Astrocyte of the hippocampus (primary cell): ENCODE data around the gene SYNE3.
A peak's percentile ranks its signal among the peaks of the same experiment; 100 is the strongest.

ENCODE experiments used
- DNase-seq: peaks from one replicate; pipeline ENCODE4 v3.0.0; 2011; ENCODE audit warnings: low read depth, low spot score

Gene SYNE3

DNA sequence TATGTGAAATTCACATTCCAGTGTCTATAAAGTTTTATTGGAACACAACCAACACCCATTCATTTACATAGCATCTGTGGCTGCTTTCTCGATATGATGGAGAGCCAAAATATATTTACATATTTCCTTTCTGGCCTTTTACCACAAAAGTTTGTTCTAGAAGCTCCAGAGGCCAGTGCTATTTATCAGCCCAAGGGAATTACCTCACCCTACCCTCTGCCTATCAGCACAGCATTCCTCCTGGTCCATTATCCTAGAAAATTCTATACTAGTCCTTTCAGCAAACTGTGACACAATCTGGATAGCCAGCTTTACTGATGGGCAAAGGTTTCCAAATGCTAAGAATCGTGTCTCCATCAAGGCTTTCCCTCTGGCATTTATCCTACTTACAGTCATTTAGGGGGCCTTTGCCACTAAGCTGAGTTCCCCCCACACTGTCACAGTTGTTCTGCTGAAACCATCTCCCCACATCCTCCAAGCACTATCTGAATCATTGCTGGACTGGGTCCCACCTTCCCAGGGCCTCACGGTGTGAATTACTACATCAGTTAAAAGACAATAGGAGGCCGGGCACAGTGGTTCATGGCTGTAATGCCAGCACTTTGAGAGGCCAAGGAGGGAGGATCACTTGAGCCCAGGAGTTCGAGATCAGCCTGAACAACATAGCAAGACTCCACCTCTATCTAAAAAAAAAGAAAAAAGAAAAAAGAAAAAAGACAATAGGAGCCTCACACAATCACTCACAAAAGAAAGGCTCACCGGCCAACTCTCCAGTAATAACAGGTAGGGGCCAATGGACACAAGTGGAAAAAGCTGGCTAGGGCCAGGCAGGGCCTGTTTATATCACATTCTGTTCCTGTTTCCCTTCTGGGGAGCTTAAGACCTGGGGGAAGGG lies 12.1 kb downstream of the SYNE3 start:
- DNase-seq: peak; percentile 52

DNA sequence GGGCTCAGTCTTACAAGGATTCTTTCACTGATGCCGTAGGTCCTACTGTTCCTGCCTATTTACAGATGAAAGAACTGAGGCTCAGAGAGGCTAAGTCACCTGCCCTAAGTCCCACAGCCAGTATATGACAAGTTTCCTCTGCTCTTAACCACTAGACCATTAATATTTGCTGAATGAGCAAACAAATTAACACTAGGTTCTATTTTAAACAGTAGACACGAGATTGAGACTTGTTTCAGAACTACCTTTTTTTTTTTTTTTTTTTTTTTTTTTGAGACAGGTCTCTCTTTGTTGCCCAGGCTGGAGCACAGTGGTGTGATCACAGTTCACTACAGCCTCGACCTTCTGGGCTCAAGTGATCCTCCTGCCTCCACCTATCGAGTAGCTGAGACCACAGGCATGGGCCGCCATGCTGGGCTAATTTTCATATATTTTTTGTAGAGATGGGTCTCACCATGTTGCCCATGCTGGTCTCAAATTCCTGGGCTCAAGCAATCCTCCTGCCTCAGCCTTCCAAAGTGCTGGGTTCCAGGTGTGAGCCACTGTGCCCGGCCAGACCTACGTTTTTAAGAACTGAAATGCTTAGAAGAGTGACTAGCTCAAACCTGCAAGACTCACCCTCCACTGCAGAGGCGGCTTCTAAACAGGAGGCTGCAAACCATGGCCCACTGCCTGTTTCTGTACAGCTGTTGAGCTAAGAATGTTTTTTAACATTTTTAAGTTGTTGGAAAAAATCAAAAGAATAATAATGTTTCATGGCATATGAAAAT lies 12.9 kb downstream of the SYNE3 start:
- no peak for DNase-seq

DNA sequence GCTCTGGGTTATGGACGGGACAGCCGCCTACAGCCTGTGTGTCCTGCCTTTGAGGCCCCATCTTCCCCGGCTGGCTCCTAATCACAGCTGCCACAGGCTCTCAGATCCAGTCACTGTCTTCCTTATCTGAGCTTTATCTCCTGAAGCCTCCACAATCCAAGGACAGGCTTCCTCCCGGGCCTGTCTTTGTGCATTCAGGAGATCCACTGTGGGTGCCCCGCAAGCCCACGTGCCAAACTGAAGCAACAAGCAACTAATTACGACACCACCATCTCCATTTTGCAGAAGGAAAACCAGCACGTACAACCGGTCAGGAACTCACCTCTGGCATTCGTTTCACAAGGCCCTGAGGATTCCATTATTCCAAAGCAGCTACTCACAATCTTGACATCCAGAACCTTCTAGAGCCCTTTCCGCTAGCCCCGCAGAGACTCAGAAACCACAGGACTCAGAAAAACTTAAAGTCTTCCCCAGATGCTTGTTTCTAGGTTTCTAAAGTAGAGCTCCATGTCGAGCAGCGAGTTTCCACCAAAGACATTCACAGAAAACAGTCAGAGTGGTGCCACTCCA lies 14.0 kb downstream of the SYNE3 start:
- no peak for DNase-seq

DNA sequence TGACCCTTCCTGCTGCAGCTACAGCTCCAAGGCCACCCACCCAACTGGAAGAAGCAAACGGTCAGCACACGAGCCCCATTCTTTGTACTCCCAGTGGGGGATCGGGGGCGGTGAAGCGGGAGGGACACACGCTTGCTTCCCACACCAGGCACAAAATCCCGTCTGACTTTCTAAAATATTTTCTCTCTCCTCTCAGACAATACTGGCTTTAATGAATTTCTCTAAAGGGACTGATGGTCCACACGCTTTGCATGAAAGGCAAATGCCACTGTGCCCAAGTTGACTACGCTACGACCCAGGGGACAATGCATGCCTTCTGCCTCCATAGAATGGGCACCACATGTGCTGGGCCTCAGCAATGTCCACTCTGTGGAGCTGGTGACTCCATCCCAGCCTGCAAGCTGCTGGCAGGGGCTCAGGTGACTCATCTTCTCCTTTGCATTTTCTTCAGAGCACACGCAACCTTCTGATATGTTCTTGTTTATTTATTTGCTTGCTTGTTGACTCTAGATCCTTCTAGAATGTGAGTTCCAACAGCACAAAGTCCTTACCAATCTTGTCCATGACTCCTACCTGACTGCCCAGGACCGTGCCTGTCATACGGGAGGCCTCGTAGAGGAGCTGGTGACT lies 15.6 kb downstream of the SYNE3 start:
- DNase-seq: peak; percentile 91

DNA sequence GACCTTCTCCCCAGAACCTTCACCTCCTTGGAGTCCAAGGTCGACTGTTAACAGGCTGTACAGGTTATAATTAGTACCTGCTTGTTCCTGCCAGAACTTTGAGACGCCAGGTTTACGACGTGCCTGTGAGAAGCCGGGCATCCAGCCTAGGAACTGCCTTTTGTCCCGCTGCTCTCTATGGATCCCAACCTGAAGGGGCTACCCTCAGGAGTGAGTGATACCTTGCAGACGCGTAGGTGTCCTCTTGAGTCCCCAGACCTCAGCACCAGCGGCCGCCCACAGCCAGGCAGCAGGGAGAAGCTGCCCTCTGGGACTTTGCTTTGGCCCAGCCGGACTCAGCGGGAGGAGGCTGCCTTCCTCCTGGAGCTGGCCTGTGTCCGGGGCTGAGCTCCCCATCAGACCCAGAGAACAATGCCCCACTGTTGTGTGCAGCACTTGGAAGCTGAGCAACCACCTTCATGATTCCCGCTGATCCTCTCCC lies 16.2 kb downstream of the SYNE3 start:
- no peak for DNase-seq

DNA sequence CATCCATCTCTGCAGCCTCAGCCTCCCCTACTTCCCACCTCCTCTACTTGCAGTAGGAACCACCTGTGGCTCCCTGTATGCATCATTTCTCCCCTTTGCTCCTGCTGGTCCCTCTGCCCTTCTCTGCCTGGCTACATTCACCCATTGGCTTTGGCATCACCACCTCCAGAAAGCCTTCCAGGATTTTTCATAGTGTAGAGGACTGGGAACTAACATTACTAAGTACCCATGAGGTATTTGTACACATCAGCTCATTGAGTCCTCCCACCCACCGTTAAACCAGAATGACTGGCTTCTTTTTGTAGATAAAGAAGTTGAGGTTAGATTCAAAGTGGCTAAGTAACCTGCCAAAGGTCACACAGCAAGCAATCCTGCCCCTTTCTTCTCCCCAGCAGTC lies 17.1 kb downstream of the SYNE3 start:
- DNase-seq: no peak

DNA sequence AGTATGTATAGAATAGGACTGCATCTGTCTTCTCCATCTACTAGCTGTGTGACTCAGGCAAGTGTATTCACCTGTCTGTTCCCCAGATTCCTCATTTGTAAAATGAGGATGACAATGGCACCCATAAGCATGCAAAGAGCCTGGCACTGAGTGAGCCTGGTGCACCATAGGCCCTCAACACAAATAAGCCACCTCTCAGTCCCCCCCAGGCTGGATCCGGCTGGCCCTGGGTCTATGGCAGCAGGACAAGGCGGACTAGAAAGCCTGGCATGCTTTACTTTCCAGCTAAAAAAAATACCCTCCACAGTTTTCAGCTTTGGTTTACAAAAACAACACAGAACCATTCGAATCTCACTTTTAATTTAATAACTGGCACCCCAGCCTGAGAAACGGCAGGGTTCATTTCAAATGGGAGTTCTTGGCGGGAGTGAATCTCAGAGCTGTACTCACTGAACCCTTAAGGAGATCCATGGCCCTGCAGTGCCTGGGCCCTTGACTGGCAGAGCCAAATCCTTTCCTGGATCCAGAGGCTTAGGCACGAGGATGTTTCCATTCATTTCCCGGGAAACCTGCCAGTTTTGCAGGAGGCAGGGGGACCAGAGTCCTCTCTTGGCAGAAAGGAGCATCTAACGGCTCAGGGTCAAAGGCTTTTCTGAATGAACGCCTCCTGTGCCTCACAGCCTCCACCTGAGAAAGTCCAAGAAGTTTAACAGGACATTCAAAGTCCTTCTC lies 17.7 kb downstream of the SYNE3 start:
- peak; percentile 63 for DNase-seq

DNA sequence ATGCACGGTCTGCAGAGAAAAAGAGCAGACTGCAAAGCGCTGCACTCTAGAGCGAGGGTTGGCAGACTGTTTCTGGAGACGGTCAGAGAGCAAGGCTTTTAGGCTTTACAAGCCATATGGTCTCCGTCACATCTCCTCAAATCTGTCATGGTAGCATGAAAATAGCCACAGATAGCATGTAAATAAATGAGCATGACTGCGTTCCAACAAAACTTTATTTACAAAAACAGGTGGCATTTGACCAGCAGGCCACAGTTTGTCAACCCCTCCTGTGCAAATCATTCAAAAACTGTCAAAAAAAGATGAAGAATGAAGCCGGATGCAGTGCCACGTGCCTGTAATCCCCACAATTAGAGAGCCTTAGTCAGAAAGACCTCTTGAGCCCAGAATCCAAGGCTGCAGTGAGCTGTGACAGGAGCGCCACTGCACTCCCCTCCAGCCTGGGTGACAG lies 18.9 kb downstream of the SYNE3 start:
- DNase-seq: no peak

DNA sequence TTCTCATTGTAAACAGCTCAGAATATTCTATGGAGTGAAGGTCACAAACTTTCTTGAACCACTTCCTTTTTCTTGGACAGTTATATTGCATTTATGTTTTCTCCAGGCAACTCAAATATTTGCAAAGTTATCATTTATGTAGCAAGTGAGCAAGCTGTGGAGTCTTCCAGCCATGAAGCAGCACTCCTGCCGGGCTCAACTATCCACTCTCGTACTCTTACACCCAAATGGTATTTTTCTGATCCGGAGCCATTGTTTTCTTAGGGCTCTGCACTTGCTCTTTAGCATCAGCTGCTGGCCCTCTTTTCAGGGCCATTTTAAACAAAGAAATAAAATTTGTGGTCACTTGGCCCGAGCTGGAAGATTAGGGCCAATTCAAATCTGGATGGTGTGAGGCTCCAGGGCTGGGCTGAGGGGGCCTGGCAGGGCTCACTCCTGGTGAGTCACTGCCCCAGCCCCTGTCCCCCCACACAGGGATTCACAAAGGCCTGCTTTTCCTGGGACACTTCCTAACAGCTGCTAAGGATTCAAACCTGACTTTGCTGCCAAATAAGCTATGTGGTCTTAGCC lies 19.7 kb downstream of the SYNE3 start:
- peak; percentile 74 for DNase-seq

DNA sequence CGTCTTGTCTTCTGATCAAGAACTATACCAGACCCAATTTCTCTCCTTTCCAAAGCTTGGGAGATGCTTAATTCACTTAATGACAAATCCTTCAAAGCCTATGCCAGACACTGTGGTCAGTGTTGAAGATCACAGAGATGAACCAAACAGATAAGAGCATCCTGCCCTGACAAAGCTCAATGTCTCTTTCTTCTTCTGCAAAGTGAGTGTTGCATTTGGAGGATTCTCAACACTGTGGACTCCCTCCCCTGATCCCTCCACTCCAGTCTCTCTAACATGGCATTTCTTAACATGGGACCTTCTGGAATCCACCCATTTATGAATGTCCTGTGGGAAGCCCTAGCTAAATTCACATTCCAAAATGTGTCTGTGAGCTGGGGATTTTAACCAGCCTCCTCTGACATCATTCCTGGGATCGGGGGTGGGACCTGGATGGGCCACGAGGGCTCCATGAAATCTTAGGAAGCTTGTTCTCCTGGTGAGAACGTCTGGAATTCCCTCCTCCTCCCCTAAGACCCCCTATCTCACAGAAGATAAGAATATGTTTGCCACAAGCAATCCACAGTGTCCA lies 20.3 kb downstream of the SYNE3 start:
- DNase-seq: peak; percentile 62

DNA sequence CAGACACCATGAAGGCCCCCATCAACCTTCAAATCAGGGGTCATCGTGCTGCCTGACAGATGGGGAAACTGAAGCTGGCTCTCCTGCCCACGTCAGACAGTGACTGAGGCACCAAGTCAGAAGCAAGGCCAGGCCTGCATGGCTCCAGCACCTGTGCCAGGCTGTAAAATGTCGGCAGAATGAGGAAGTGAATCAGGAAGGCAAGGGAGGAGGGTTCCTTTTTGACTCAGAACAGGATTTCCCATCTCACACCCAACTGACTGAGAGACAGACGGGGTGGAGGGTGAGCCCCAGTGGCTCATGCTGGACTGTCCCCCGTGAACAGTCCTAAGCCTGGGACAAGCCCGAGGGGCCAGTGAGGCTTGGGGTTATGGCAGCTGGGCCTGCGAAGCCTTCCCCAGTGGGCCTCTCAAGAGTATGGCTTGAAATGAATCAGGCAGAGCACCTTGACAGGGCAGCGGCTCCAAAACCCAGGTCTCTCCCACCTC lies 20.9 kb downstream of the SYNE3 start:
- DNase-seq: no peak

DNA sequence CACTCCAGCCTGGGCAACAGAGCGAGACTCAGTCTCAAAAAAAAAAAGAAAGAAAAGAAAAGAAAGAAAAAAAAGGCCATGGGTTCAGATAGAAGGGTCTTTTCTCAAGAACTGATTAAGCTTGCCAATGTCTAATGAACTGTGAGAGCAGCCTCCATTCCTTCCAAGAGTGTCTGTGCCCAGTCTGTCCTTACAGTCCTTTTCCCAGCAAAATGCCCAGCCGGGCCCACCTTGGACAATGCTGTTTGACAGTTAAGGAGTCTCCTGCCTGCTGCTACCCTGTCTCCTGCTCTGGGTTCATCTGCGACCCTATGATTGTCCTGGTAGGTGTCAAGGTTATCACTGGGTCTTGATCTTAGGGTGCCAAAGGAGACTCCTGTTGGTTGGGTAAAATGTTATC lies 21.4 kb downstream of the SYNE3 start:
- DNase-seq: no peak

DNA sequence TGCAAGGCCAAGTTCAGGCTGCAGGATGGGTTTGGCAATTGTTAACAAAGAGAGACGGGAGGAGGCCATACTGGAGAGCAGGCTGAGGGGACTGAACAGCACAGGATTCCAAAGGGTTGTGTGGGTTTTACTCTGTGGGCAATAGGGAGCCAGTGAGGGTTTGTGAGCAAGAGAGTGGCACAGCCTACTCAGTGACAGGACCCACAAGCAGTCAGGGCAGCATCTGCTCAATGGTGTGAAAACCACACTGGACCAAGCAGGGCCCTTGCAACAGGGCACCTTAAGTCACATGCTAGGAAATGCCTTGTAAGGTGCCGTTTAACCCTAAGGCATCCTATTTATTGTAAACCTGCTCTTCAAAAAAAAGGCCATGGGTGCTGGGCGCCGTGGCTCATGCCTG lies 22.0 kb downstream of the SYNE3 start:
- no peak for DNase-seq

DNA sequence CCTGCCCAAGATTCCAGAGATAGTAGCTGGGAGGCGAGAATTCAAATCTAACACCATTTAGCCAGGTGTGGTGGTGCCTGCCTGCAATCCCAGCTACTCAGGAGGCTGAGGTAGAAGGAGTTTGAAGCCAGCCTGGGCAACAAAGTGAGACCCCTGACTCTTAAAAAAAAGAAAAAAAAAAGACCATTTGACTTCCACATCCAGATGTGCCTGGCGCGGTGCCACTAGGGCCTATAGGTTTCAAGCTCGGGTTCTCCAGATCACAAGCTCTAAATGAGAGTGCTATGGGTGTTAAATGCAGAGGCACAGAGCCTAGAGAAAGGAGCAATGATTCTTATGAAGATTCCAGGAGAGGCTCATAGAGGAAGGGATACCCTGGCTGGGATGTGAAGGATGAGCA lies 22.5 kb downstream of the SYNE3 start:
- no peak for DNase-seq

DNA sequence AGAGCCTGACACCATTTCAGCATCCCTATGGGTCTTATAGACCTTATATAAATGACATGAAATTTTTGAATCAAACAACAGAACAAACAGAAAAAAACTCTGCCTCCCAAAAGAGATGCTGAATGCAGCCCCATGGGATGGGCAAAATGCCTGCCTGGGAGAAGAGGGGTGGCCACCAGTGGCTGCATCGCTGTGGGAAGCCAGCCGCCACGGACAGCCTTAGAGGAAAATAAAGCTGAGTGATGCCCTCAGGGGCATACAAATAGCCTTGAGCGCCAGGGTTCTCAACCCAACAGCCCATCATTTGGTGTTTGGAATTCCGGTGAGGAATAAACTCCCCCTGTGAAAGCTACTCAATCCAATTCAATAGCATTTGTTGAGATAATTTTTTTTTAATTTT lies 22.9 kb downstream of the SYNE3 start:
- DNase-seq: no peak

DNA sequence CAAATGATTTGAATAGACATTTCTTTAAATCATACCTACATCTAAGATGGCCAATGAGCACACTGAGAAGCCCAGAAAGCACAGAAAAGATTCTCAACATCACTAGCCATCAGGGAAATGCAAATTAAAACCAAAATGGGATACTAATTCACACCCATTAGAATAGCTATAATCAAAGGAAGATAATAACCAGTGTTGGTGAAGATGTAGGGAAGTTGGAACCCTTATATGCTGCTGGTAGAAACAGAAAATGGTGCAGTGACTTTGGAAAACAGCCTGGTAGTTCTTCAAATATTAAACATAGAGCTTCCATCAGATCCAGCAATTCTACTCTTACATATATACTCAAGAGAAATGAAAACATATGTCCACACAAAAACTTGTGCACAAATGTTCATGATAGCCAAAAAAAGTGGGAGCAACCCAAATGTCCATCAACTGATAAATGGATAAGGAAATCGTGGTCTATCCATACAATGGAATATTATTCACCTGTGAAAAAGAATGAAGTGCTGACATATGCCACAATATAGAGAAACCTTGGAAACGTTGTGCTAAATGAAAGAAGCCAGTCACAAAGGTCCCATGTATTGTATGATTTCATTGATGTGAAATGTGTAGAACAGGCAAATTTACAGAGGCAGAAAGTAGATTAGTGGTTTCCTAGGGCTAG lies 24.4 kb downstream of the SYNE3 start:
- no peak for DNase-seq

DNA sequence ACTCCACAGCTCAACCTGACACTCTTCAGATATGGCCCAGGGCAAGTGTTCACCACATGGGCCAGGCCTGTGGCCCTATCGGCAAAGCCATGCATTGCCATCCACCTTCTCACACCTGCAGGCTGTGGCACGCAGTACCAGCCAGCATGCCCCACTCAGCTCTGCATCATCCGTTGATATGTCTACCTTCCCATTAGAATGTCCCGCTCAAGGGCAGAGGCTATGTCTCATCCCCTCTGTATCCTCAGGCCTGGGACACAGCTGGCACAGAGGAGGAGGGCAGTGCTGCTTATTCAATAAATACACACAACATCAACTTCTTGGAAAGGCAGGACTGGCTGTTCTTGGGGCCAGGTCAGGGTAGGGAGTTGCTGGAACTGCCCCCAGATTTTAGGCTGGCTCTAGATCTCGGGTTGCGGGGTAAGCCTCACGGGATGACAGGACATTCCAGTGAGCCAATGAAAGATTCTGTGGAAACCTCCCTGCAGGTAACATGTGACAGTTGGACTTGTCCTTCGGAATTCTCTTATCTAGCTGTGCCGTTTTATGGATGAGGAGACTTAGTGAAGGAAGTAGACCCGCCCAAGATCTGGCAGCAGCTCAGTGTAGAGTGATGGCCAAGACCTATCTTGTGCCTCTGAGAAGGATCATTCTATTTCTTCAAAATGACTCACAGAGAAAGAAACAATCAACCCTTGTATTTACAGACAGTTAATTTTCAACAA lies 25.6 kb downstream of the SYNE3 start:
- DNase-seq: no peak

DNA sequence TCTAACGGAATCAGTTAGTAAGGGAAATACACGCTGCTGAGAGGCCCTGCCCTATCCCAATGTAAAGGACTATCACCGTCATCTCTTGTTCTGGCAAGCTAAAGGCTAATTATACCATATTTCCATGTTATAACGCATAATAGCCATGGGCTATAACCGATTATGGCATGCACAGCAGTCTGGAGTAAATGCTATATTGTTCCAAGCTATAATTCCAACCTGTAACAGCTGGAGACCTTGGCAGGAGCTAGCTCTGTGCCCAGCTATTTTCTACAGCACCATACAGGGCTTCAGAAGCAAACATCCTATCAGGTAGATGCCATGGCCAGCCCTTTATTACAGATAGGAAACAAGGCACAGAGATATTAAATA lies 26.3 kb downstream of the SYNE3 start:
- no peak for DNase-seq
